ENCODE results near the gene SELENOV. TPM values are rescaled to one million over a fixed set of nuclear protein-coding genes. Genes with fewer than 3 reads are reported as not detected.

The SELENOV gene
- total and polyA plus RNA-seq, 9 of the 15 experiments (the other 6 are each of a cell fraction or from before 2014, with no cell fraction given) = 0.04 to 0.09 (median 0.06) TPM; not detected in 4

- no peak for TF ChIP-seq ATF2 (CRISPR knock-in tag; IDR thresholded peaks at IDR 0.05)
- TF ChIP-seq GMEB1 (CRISPR knock-in tag; IDR thresholded peaks at IDR 0.05) = no peak
- peak; percentile 53 to 67; a peak in 2 of 4 replicates for TF ChIP-seq TBL1XR1 (IDR thresholded peaks at IDR 0.05; ENCODE audit: low read length in 2 of 2)
- TF ChIP-seq CCNT2 (IDR thresholded peaks at IDR 0.05; ENCODE audit: borderline replicate concordance, extremely low read depth, insufficient read length, low read depth, low read length) = peak; percentile 67
- TF ChIP-seq POU5F1 (IDR thresholded peaks at IDR 0.05; ENCODE audit: borderline replicate concordance, low read depth, low read length, partially characterized antibody) = peak; percentile 96
- TF ChIP-seq CTCF (IDR thresholded peaks at IDR 0.05 in 2 of 3, conservative IDR thresholded peaks at IDR 0.05 in 1 of 3; ENCODE audit: insufficient read depth in 2 of 3, low read depth in 1 of 3, low read length in 3 of 3) = peak; percentile 21 to 32 (median 30); a peak in 2 of 6 replicates
- peak; percentile 80 for TF ChIP-seq ZBTB12 (CRISPR knock-in tag; IDR thresholded peaks at IDR 0.05)
- peak; percentile 80 for TF ChIP-seq JUND (IDR thresholded peaks at IDR 0.05; ENCODE audit: borderline replicate concordance, low read depth, low read length)
- TF ChIP-seq JUND (tag; IDR thresholded peaks at IDR 0.05; ENCODE audit: borderline replicate concordance, low read depth, low read length) = no peak; the same call in 2 of the 3 replicates
- peak; percentile 91 for TF ChIP-seq ZFX (CRISPR knock-in tag; IDR thresholded peaks at IDR 0.05)
- TF ChIP-seq CHD1 (IDR thresholded peaks at IDR 0.05; ENCODE audit: low read length) = peak; percentile 88
- peak in 1 of 2 experiments; percentile 35; a peak in 3 of 4 replicates for TF ChIP-seq NONO (IDR thresholded peaks at IDR 0.05; ENCODE audit: low read depth in 2 of 2, low read length in 1 of 2)
- peak; percentile 22; the same call in 1 of the 2 replicates for TF ChIP-seq ZKSCAN1 (IDR thresholded peaks at IDR 0.05; ENCODE audit: low read depth, low read length)
- no peak for TF ChIP-seq NCOA2 (IDR thresholded peaks at IDR 0.05; ENCODE audit: partially characterized antibody in 2 of 2)
- TF ChIP-seq ZNF239 (CRISPR knock-in tag; IDR thresholded peaks at IDR 0.05) = no peak
- peak; percentile 55 for TF ChIP-seq POLR2B (IDR thresholded peaks at IDR 0.05; ENCODE audit: low read depth, partially characterized antibody)
- TF ChIP-seq CC2D1A (IDR thresholded peaks at IDR 0.05) = peak; percentile 28; the same call in 1 of the 2 replicates
- peak; percentile 97 for TF ChIP-seq POLR2G (IDR thresholded peaks at IDR 0.05; ENCODE audit: low read depth, low read length)
- TF ChIP-seq ZNF695 (CRISPR knock-in tag; IDR thresholded peaks at IDR 0.05) = no peak
- TF ChIP-seq ZNF212 (CRISPR knock-in tag; IDR thresholded peaks at IDR 0.05) = no peak
- TF ChIP-seq ZBTB1 (CRISPR knock-in tag; IDR thresholded peaks at IDR 0.05; ENCODE audit: borderline replicate concordance, low read depth) = no peak
Observed at GRCh38 chr19:39480337-39481228, 34.4 kb upstream of the SELENOV start, which contains the start of gene TIMM50 (continued).

All from K562 (cell line).